ENCODE measurements around the gene IL1A. TPM values are rescaled to one million over a fixed set of nuclear protein-coding genes. Genes with fewer than 3 reads are reported as not detected.

Gene IL1A
- total and polyA plus RNA-seq, 10 of the 15 experiments (the other 5 are each of a cell fraction or from before 2014, with no cell fraction given) = 0.10 to 8.7 (median 6.9) TPM

DNA sequence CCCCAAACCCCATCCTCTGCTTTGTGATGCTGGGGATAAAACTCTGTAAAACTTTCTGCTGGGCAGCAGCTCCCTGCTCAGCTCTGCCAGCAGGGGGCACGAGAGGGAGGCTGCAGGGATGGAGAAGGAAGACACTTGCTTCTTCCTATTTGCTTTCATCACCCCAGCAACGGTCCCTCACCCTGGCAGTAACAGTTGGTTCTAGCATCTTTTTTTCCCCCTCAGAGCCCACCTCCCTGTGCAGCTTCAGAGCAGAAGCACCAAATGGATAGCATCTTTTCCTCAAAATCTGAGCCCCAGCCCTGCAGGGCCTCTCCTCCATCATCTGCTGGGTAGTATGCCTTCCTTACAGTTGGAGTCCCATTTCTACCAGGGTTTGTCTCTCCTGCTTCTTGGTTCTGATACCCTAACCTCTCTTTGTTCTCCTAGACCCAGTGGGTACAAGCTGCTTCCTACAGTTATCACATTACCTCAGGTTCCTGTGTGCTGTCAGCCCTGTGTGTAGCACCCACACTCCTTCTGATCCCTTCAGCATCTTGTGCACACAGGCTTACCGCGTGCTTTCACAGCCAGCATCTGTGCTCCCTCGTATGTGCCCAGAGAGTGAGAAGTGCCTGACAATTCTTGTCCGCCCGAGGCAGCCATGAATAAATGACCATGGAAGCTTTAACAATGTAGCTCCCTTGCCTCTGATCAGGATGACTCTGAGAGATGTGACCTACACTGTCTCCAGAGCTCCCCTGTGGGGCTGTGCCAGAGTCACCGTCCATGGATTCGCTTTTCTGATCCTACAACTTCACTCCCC is 34.3 kb downstream of the IL1A start (continued):
- TF ChIP-seq POLR2AphosphoS5 (IDR thresholded peaks at IDR 0.05; ENCODE audit: low read length) (no peak), CBX5 (IDR thresholded peaks at IDR 0.05; ENCODE audit: low read depth) (no peak), GATAD2B (conservative IDR thresholded peaks at IDR 0.05; ENCODE audit: low read depth) (no peak), ZNF207 (IDR thresholded peaks at IDR 0.05; ENCODE audit: borderline replicate concordance) (no peak), ZNF217 (IDR thresholded peaks at IDR 0.05) (no peak)
- TF ChIP-seq, protein P1, sequence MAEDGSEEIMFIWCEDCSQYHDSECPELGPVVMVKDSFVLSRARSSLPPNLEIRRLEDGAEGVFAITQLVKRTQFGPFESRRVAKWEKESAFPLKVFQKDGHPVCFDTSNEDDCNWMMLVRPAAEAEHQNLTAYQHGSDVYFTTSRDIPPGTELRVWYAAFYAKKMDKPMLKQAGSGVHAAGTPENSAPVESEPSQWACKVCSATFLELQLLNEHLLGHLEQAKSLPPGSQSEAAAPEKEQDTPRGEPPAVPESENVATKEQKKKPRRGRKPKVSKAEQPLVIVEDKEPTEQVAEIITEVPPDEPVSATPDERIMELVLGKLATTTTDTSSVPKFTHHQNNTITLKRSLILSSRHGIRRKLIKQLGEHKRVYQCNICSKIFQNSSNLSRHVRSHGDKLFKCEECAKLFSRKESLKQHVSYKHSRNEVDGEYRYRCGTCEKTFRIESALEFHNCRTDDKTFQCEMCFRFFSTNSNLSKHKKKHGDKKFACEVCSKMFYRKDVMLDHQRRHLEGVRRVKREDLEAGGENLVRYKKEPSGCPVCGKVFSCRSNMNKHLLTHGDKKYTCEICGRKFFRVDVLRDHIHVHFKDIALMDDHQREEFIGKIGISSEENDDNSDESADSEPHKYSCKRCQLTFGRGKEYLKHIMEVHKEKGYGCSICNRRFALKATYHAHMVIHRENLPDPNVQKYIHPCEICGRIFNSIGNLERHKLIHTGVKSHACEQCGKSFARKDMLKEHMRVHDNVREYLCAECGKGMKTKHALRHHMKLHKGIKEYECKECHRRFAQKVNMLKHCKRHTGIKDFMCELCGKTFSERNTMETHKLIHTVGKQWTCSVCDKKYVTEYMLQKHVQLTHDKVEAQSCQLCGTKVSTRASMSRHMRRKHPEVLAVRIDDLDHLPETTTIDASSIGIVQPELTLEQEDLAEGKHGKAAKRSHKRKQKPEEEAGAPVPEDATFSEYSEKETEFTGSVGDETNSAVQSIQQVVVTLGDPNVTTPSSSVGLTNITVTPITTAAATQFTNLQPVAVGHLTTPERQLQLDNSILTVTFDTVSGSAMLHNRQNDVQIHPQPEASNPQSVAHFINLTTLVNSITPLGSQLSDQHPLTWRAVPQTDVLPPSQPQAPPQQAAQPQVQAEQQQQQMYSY (CRISPR knock-in tag; IDR thresholded peaks at IDR 0.05) = no peak
- TF ChIP-seq, protein P2, sequence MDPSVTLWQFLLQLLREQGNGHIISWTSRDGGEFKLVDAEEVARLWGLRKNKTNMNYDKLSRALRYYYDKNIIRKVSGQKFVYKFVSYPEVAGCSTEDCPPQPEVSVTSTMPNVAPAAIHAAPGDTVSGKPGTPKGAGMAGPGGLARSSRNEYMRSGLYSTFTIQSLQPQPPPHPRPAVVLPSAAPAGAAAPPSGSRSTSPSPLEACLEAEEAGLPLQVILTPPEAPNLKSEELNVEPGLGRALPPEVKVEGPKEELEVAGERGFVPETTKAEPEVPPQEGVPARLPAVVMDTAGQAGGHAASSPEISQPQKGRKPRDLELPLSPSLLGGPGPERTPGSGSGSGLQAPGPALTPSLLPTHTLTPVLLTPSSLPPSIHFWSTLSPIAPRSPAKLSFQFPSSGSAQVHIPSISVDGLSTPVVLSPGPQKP (IDR thresholded peaks at IDR 0.05; ENCODE audit: low read depth, low read length) = no peak

All from GM12878 (cell line).